ENCODE measurements around the gene LIME1. TPM values are rescaled to one million over a fixed set of nuclear protein-coding genes. Genes with fewer than 3 reads are reported as not detected.

Gene LIME1
- total RNA-seq, 4 donors from 2014 or later = 4.7 to 17.0 (median 7.2) TPM

DNA sequence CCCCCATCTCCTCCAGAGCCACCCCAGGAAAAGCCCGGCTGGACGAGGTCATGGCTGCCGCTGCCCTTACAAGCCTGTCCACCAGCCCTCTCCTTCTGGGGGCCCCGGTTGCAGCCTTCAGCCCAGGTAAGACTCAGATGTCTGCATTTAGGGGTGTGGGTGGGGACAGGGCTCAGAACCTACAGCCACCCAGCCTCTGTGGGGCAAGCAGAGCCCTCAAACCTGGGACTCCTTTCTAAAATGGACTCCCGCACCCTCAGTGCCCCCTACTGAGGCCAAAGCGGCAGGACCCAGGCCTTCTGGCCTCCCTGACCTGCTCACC lies 4.9 kb downstream of the LIME1 start:
- 0% methylated on average over 2 of the region's 6 CpGs; no CpG with 5 or more reads in 1 of the 2 donors for WGBS, 2 donors (ENCODE audit: low coverage in 1 of 2)
- H3K27me3 ChIP-seq = no peaks in the 10 kb centered on the region
- H3K4me3 ChIP-seq = peak overlapping the region in 1 of 2 donors; percentile 82
- TF ChIP-seq EP300 (IDR thresholded peaks at IDR 0.05) (no peak), POLR2A (IDR thresholded peaks at IDR 0.05) (no peak), POLR2AphosphoS5 (IDR thresholded peaks at IDR 0.05) (no peak)
- TF ChIP-seq, protein P1, sequence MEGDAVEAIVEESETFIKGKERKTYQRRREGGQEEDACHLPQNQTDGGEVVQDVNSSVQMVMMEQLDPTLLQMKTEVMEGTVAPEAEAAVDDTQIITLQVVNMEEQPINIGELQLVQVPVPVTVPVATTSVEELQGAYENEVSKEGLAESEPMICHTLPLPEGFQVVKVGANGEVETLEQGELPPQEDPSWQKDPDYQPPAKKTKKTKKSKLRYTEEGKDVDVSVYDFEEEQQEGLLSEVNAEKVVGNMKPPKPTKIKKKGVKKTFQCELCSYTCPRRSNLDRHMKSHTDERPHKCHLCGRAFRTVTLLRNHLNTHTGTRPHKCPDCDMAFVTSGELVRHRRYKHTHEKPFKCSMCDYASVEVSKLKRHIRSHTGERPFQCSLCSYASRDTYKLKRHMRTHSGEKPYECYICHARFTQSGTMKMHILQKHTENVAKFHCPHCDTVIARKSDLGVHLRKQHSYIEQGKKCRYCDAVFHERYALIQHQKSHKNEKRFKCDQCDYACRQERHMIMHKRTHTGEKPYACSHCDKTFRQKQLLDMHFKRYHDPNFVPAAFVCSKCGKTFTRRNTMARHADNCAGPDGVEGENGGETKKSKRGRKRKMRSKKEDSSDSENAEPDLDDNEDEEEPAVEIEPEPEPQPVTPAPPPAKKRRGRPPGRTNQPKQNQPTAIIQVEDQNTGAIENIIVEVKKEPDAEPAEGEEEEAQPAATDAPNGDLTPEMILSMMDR (IDR thresholded peaks at IDR 0.05) = no peak
- peaks cover 0 to 49% of the 10 kb centered on the region in 2 donors for H3K36me3 ChIP-seq
- no peaks in the 10 kb centered on the region for H3K9me3 ChIP-seq
- no peak for ATAC-seq
- H3K27ac ChIP-seq = peak overlapping the region; percentile 20 to 98 (median 96)
- peaks cover 0 to 57% (median 31%) of the 10 kb centered on the region in 3 donors for H3K4me1 ChIP-seq

DNA sequence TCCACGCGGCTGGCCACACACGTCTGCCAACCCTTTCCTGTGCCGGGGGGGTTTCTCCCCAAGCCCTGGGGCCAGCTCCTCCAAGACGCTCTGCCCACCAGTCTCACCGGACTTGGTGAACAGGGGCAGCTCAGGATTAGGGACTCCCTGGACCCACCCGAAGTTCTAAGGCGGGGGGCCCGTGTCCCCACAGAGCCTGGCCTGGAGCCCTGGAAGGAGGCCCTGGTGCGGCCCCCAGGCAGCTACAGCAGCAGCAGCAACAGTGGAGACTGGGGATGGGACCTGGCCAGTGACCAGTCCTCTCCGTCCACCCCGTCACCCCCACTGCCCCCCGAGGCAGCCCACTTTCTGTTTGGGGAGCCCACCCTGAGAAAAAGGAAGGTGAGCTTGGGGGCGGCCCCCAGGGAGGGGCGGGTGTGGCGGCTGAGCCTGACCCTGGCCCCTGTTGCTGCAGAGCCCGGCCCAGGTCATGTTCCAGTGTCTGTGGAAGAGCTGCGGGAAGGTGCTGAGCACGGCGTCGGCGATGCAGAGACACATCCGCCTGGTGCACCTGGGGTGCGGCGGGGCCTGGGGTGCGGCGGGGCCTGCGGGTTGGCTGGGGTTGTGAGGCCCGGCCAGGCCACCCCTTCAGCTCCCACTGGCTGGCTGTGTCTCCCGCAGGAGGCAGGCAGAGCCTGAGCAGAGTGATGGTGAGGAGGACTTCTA lies 5.4 kb downstream of the LIME1 start:
- peaks cover 0 to 57% (median 31%) of the 10 kb centered on the region in 3 donors for H3K4me1 ChIP-seq
- ATAC-seq = no peak
- 95% methylated on average over 7 of the region's 30 CpGs; no CpG with 5 or more reads in 1 of the 2 donors for WGBS, 2 donors (ENCODE audit: low coverage in 1 of 2)

DNA sequence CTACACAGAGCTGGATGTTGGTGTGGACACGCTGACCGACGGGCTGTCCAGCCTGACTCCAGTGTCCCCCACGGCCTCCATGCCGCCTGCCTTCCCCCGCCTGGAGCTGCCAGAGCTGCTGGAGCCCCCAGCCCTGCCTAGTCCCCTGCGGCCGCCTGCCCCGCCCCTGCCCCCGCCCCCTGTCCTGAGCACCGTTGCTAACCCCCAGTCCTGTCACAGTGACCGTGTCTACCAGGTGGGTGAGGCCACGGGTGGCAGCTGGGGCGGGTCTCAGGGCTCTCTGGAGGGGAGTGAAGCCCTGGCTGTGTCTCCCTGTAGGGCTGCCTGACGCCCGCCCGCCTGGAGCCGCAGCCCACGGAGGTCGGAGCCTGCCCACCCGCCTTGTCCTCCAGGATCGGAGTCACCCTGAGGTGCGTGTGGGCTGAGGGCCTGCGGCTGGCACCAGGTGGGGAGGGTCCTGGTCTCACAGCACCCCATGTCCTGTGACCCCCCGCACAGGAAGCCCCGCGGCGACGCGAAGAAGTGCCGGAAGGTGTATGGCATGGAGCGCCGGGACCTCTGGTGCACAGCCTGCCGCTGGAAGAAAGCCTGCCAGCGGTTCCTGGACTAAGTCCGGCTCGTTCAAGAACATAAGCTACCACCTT lies 6.0 kb downstream of the LIME1 start:
- no peaks in the 10 kb centered on the region for H3K9me3 ChIP-seq
- no peak overlapping the region for H3K4me3 ChIP-seq
- peaks cover 0 to 52% of the 10 kb centered on the region in 2 donors for H3K36me3 ChIP-seq
- TF ChIP-seq POLR2AphosphoS5 (IDR thresholded peaks at IDR 0.05) = no peak
- no peak for TF ChIP-seq EP300 (IDR thresholded peaks at IDR 0.05)
- TF ChIP-seq, protein P1 (IDR thresholded peaks at IDR 0.05) = no peak
- no peak for TF ChIP-seq POLR2A (IDR thresholded peaks at IDR 0.05)
- peak overlapping the region in 3 of 4 donors; percentile 28 to 96 (median 95) for H3K27ac ChIP-seq
- H3K4me1 ChIP-seq = peaks cover 0 to 50% (median 28%) of the 10 kb centered on the region in 3 donors
- H3K27me3 ChIP-seq = no peaks in the 10 kb centered on the region
- no peak for ATAC-seq
- 87% methylated on average over 6 of the region's 37 CpGs; no CpG with 5 or more reads in 1 of the 2 donors for WGBS, 2 donors (ENCODE audit: low coverage in 1 of 2)

More for the DNA sequence above, 5.4 kb downstream of the LIME1 start:
- TF ChIP-seq EP300 (IDR thresholded peaks at IDR 0.05) (no peak), POLR2AphosphoS5 (IDR thresholded peaks at IDR 0.05) (no peak), POLR2A (IDR thresholded peaks at IDR 0.05) (no peak)
- TF ChIP-seq, protein P1 (IDR thresholded peaks at IDR 0.05) = no peak
- peak overlapping the region in 1 of 2 donors; percentile 82 for H3K4me3 ChIP-seq
- no peaks in the 10 kb centered on the region for H3K27me3 ChIP-seq
- H3K27ac ChIP-seq = peak overlapping the region; percentile 20 to 98 (median 96)
- peaks cover 0 to 50% of the 10 kb centered on the region in 2 donors for H3K36me3 ChIP-seq
- H3K9me3 ChIP-seq = no peaks in the 10 kb centered on the region

DNA sequence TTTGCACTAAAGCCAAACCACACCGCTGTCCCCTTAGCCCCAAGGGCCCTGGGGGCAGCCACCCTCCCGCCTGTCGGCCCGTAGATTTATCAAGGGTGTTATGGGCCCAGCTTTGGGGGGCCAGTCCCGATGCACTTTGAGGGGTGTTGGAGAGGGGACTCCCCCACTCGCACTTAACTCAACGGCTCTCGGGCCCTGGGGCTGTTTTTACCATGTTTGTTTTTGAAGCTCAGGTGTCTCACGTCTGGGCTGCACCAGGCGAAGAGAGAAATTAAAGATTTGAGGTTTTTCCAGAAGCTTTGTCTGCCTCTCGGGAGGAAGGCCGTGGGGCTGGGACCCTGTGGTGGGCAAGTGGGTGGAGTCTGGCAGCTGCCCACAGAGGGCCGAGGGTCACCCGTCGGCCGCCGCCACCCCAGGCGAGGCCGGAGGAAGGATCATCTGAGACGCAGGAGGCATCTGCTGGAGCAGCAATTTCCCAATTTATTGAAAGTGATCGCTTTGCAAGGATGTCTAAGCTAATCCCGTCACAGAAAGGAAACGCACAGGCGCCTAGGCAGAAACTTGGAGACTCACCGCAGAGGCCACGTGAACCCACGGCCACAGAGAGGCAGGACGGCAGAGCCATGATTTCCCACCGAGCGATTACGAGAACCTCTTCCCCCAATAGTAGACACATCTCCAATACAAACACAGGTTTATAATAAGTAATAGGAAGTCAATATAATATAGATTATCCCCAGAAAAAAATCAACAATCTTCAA lies 6.9 kb downstream of the LIME1 start:
- no peaks in the 10 kb centered on the region for H3K9me3 ChIP-seq
- WGBS, 2 donors (ENCODE audit: low coverage in 1 of 2) = 80 to 95% methylated on average over 6 to 11 of the region's 31 CpGs
- no peak overlapping the region for H3K4me3 ChIP-seq
- no peaks in the 10 kb centered on the region for H3K27me3 ChIP-seq
- ATAC-seq = no peak
- peaks cover 0 to 52% of the 10 kb centered on the region in 2 donors for H3K36me3 ChIP-seq
- TF ChIP-seq POLR2A (IDR thresholded peaks at IDR 0.05) = no peak
- TF ChIP-seq EP300 (IDR thresholded peaks at IDR 0.05) = no peak
- TF ChIP-seq, protein P1 (IDR thresholded peaks at IDR 0.05) = no peak
- TF ChIP-seq POLR2AphosphoS5 (IDR thresholded peaks at IDR 0.05) = no peak
- peak overlapping the region in 2 of 4 donors; percentile 52 to 95 for H3K27ac ChIP-seq
- H3K4me1 ChIP-seq = peaks cover 0 to 41% (median 19%) of the 10 kb centered on the region in 3 donors

All from gastroesophageal sphincter (tissue), 4 donors.